ENCODE measurements around the gene GNG13.

GNG13 gene

DNA sequence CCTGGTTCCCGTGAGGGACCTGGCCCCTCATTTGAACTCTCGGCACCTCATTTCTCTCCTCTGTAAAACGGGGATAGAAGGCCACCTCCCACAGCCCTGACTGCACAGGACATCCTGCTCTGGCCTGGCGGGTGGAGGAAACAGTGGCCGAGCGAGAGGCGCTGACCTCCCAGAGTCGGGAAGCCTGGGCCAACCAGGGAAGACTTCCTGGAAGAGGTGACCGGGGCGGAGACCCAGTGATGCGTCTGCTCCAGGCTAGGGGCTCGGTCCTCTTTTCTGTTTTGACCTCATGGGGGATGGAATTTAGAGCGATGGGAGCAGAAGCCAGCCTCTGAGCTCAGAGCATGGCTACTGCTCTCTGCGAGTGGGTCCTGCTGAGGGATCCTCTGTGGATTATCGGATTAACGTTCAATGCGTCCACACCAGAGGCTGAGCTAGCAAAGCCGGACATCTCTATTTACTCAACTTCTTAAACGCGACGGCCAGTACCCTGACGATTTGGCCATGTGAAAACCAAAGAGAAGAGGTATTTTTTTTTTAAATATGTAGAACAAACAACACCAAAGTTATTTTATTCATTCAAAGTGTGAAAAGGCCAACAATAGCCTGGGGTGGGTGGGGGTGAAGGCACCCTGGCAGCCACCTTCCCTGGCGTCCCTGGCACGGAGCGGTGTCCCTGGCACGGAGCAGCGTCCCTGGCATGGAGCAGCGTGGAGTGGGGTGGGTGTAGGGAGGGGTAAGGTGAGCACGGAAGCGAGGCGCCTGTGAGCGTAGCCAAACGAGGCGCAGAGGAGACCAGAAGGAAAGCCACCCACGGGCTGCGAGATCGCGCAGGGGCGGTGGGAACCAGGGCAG, 49.2 kb downstream of the GNG13 start:
- no peak overlapping the region for H3K27ac ChIP-seq
- H3K4me3 ChIP-seq, result no peak overlapping the region

DNA sequence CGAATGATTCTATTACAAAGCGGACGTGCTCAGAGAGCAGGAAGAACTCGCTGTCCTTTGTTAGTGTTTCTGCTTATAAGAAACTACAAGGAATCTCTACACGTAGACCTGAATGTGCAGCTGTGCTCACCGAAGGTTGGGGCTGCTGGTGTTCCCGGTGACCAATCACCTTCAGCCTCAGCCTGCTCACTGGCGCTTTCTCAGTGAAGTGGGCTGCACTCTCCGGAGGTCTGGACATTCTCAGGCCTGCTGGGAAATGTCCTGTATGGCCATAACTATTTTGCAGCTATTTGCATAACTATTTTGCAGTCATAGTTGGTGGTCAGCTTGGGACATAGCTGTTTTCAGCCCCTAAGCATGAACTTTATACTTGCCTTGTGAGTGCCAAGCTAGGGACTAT, 50.0 kb downstream of the GNG13 start:
- Histone ChIP-seq H3K4me3 (no peak overlapping the region), H3K27ac (no peak overlapping the region)

DNA sequence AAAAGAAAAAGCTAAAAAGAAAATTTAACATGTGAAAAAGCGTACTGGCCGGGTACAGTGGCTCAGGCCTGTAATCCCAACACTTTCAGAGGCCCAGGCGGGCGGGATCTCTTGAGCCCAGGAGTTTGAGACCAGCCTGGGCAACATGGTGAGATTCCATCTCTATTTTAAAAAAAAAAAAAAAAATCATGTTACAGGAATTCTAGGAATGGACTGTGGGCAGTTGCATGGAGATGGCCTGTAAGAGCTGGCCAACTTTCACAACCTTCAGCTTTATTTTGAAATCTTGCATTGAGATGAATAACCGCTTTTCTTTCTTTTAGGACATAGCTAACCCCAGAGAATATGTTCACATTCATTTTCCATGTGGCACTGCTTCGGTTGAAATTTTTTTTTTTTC, 51.5 kb downstream of the GNG13 start:
- H3K27ac ChIP-seq, result no peak overlapping the region
- no peak overlapping the region for H3K4me3 ChIP-seq
